CD4-positive, alpha-beta T cell (primary cell): ENCODE results near the gene NAMPT. TPM values are rescaled to one million over a fixed set of nuclear protein-coding genes. Genes with fewer than 3 reads are reported as not detected.

Experiments
- ATAC-seq: fragments of 200-7000 bp; cut with Tn5 transposase; one replicate; pipeline ENCODE4 v1.10.0; 2022; ENCODE audit warnings: mild to moderate bottlenecking; ENCODE audit not compliant: poor library complexity
- CTCF ChIA-PET: fragments of 350-600 bp; sonication (Branson Sonifier 250); formaldehyde crosslinking; loops from one replicate; lab custom pipeline; 2021; ENCODE audit warnings: antibody characterized with exemption, inconsistent platforms; lab: Charles Lee
- POLR2A ChIA-PET: fragments of 350-600 bp; sonication (Branson Sonifier 250); formaldehyde crosslinking; loops from one replicate; lab custom pipeline; 2021; ENCODE audit warnings: antibody characterized with exemption, inconsistent platforms; lab: Charles Lee
- DNase-seq, 14 experiments: peaks; one replicate each; pipeline ENCODE4 v3.0.0-alpha.2; 2013 to 2020; ENCODE audit warnings: mixed read lengths in 2 of 14
- H3K27ac ChIP-seq, 2 donors: one replicate each; pipeline versions ENCODE4 v1.5.1 to v1.7.0; 2013; ENCODE audit warnings: low read length in 2 of 2, low read depth in 1 of 2, mild to moderate bottlenecking in 1 of 2
- H3K27me3 ChIP-seq, 2 experiments: 1 replicate in 1 of 2; 2 replicates in 1 of 2; pipeline versions ENCODE4 v1.6.1 to v1.7.0; 2013; ENCODE audit warnings: low read length in 2 of 2, control low read depth in 1 of 2, mild to moderate bottlenecking in 1 of 2, moderate library complexity in 1 of 2; ENCODE audit not compliant: insufficient read depth in 2 of 2, control insufficient read depth in 1 of 2
- H3K36me3 ChIP-seq: one replicate; pipeline ENCODE4 v1.6.1; 2013; ENCODE audit warnings: low read length, control low read depth; ENCODE audit not compliant: insufficient read depth
- H3K4me1 ChIP-seq: one replicate; pipeline ENCODE4 v1.6.1; 2013; ENCODE audit warnings: low read length, control low read depth; ENCODE audit not compliant: insufficient read depth
- H3K4me3 ChIP-seq: one replicate; pipeline ENCODE4 v1.5.1; 2013; ENCODE audit warnings: mild to moderate bottlenecking, low read length, moderate library complexity
- H3K9me3 ChIP-seq, 2 experiments: 1 replicate in 1 of 2; 2 replicates in 1 of 2; pipeline versions ENCODE4 v1.6.1 to v1.7.0; 2013; ENCODE audit warnings: low read length in 2 of 2, mild to moderate bottlenecking in 2 of 2, control low read depth in 1 of 2, moderate library complexity in 1 of 2; ENCODE audit not compliant: control insufficient read depth in 1 of 2, insufficient read depth in 1 of 2
- H3K27ac Mint-ChIP-seq: one replicate; pipeline ENCODE4 v1.8.0; 2020; ENCODE audit warnings: mixed read lengths
- H3K27me3 Mint-ChIP-seq: one replicate; pipeline ENCODE4 v1.8.0; 2021; ENCODE audit warnings: mixed read lengths
- H3K36me3 Mint-ChIP-seq: one replicate; pipeline ENCODE4 v1.8.0; 2021; ENCODE audit warnings: low read depth, mixed read lengths
- H3K4me1 Mint-ChIP-seq: one replicate; pipeline ENCODE4 v1.8.0; 2021; ENCODE audit warnings: low read depth, mixed read lengths
- H3K4me3 Mint-ChIP-seq: one replicate; pipeline ENCODE4 v1.8.0; 2020; ENCODE audit warnings: mild to moderate bottlenecking, mixed read lengths
- H3K9me3 Mint-ChIP-seq: one replicate; pipeline ENCODE4 v1.8.0; 2020; ENCODE audit warnings: mixed read lengths
- intact Hi-C, 2 experiments: fragments of 100-400 bp; cut with DNase I in 1 of 2; cut with micrococcal nuclease in 1 of 2; formaldehyde crosslinking; loops; one replicate each; pipeline versions ENCODE4 v1.15.1 to v1.9.0; 2023 to 2025; cut with DNase I, micrococcal nuclease
- total RNA-seq, 174 experiments: library from RNA in 2 of 174; stranded (reverse) in 2 of 174; gene quantifications; one replicate each; pipeline ENCODE4 v1.2.3 and lab custom pipeline; 2021 to 2026
- TF ChIP-seq, protein P1 (sequence below): fragments of 200-600 bp; IDR thresholded peaks from one replicate; pipeline ENCODE4 v1.8.0; 2022; ENCODE audit warnings: antibody characterized with exemption, mild to moderate bottlenecking

The NAMPT gene
- total RNA-seq, 2 experiments from 2014 or later: 154 to 159 TPM

DNA sequence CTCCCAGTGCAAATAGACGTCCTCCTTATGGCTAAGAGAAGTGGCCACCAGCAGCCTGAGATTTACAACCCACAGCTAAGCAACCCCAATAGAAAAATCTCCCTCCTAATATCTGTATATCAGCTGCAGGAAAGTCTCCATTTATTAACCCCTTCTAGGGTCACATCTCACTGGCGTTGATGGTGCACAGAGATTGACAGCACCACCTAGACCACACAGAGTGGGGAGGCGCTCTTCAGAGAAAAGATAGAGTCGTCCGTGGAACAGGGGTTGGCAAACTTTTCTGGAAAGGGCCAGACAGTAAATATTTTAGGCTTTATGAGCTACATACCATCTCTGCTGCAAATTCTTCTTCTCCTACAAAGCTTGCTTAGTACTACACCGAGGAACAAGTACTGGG, 60.0 kb downstream of the NAMPT start:
- Histone ChIP-seq H3K27ac (no peak overlapping the region), H3K9me3 (no peaks in the 10 kb centered on the region), H3K4me1 (no peaks in the 10 kb centered on the region), H3K4me3 (no peak overlapping the region), H3K27me3 (peaks cover 4 to 7% of the 10 kb centered on the region in 2 experiments), H3K36me3 (no peaks in the 10 kb centered on the region)
- TF ChIP-seq, protein P1, sequence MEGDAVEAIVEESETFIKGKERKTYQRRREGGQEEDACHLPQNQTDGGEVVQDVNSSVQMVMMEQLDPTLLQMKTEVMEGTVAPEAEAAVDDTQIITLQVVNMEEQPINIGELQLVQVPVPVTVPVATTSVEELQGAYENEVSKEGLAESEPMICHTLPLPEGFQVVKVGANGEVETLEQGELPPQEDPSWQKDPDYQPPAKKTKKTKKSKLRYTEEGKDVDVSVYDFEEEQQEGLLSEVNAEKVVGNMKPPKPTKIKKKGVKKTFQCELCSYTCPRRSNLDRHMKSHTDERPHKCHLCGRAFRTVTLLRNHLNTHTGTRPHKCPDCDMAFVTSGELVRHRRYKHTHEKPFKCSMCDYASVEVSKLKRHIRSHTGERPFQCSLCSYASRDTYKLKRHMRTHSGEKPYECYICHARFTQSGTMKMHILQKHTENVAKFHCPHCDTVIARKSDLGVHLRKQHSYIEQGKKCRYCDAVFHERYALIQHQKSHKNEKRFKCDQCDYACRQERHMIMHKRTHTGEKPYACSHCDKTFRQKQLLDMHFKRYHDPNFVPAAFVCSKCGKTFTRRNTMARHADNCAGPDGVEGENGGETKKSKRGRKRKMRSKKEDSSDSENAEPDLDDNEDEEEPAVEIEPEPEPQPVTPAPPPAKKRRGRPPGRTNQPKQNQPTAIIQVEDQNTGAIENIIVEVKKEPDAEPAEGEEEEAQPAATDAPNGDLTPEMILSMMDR: no peak
- CTCF ChIA-PET: no interaction called here
- intact Hi-C loops: no loop called here
- Mint-ChIP-seq H3K27ac (no peak overlapping the region), H3K4me1 (no peaks in the 10 kb centered on the region), H3K9me3 (no peaks in the 10 kb centered on the region), H3K27me3 (peaks cover 5% of the 10 kb centered on the region), H3K36me3 (no peaks in the 10 kb centered on the region), H3K4me3 (no peak overlapping the region)
- ATAC-seq (no peak), DNase-seq (no peak)
- POLR2A ChIA-PET: no interaction called here

GRCh38 chr7:106223156-106223555, 61.6 kb downstream of the NAMPT start:
- intact Hi-C loops: no loop called here
- Mint-ChIP-seq H3K27me3 (peaks cover 5% of the 10 kb centered on the region), H3K36me3 (no peaks in the 10 kb centered on the region), H3K27ac (no peak overlapping the region), H3K4me3 (no peak overlapping the region), H3K4me1 (no peaks in the 10 kb centered on the region), H3K9me3 (no peaks in the 10 kb centered on the region)
- no peak for DNase-seq
- Histone ChIP-seq H3K4me1 (no peaks in the 10 kb centered on the region), H3K36me3 (no peaks in the 10 kb centered on the region), H3K4me3 (no peak overlapping the region), H3K27ac (no peak overlapping the region), H3K27me3 (peaks cover 4 to 7% of the 10 kb centered on the region in 2 experiments), H3K9me3 (no peaks in the 10 kb centered on the region)
- TF ChIP-seq, protein P1: no peak
- ChIA-PET CTCF (no interaction called here), POLR2A (no interaction called here)
- no peak for ATAC-seq

DNA sequence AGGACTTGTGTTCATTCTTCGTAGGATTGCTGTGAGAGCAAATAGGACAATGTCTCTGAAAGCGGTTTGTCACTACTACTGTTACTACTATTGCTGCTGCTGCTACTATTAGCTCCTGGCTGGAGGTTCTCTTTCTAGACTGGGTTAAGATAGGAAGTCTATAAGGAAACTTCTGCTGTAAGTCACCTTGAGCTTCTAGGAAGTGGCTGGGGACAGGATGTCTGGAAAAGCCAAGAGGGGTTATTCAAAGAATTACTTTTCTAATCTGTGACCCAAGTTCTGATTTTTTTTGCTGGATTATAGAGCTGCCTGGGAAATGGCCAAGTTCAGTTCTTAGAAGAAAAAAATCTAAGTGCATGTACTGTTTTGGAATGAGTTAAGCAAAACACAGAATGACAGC, 62.2 kb downstream of the NAMPT start:
- no peak for ATAC-seq
- Histone ChIP-seq H3K27me3 (peaks cover 4 to 7% of the 10 kb centered on the region in 2 experiments), H3K27ac (no peak overlapping the region), H3K36me3 (no peaks in the 10 kb centered on the region), H3K4me1 (no peaks in the 10 kb centered on the region), H3K4me3 (no peak overlapping the region), H3K9me3 (no peaks in the 10 kb centered on the region)
- DNase-seq: no peak
- CTCF ChIA-PET: no interaction called here
- H3K27ac Mint-ChIP-seq: no peak overlapping the region
- no peak overlapping the region for H3K4me3 Mint-ChIP-seq
- no peaks in the 10 kb centered on the region for H3K9me3 Mint-ChIP-seq
- H3K36me3 Mint-ChIP-seq: no peaks in the 10 kb centered on the region
- POLR2A ChIA-PET: no interaction called here
- TF ChIP-seq, protein P1: no peak
- H3K27me3 Mint-ChIP-seq: peaks cover 5% of the 10 kb centered on the region
- intact Hi-C loops: no loop called here
- H3K4me1 Mint-ChIP-seq: no peaks in the 10 kb centered on the region
